IMR-90 (cell line): ENCODE data around the gene MAPRE3.

Source experiments
- CTCF ChIP-seq: conservative IDR thresholded peaks from 2 replicates; pipeline ENCODE4 v1.5.1; 2012; ENCODE audit warnings: mild to moderate bottlenecking, low read depth, low read length, improper control_type of control experiment
- FOS ChIP-seq: fragments of 150-350 bp; IDR thresholded peaks from 2 replicates; pipeline ENCODE4 v1.6.1; 2016; ENCODE audit warnings: low read depth, low read length
- RFX5 ChIP-seq: IDR thresholded peaks from 2 replicates; pipeline ENCODE4 v1.8.0; 2012; ENCODE audit warnings: low read depth, mild to moderate bottlenecking, low read length, moderate library complexity

- TF ChIP-seq RFX5 (no peak), CTCF (no peak), FOS (no peak)
These were observed 36.8 kb upstream of the MAPRE3 start for GRCh38 chr2:26933431-26934334.
